SK-N-SH treated with all-trans-retinoic acid at 6 μM for 48 hours (cell line): ENCODE data around the gene PAFAH1B2.

Source experiments
- ARNTL ChIP-seq: fragments of 450-650 bp; formaldehyde crosslinking; IDR thresholded peaks from 2 replicates; pipeline ENCODE4 v1.5.0; 2020; ENCODE audit warnings: low read depth, mild to moderate bottlenecking, moderate library complexity, borderline replicate concordance
- CREB5 ChIP-seq: fragments of 250-450 bp; sonication (Bioruptor Pico); IDR thresholded peaks from 2 replicates; pipeline ENCODE4 v1.5.1; 2020; ENCODE audit warnings: low read depth, mild to moderate bottlenecking, moderate library complexity
- ESRRG ChIP-seq: fragments of 250-450 bp; sonication (Bioruptor Pico); IDR thresholded peaks from 2 replicates; pipeline ENCODE4 v1.6.1; 2021; ENCODE audit warnings: mild to moderate bottlenecking
- POU6F1 ChIP-seq: fragments of 250-450 bp; sonication (Bioruptor Pico); IDR thresholded peaks from 2 replicates; pipeline ENCODE4 v1.8.0; 2021; ENCODE audit warnings: low read depth, mild to moderate bottlenecking, moderate library complexity, borderline replicate concordance
- SNAI2 ChIP-seq: fragments of 250-450 bp; sonication (Bioruptor Pico); IDR thresholded peaks from 2 replicates; pipeline ENCODE4 v1.5.0; 2020; ENCODE audit warnings: mild to moderate bottlenecking, moderate library complexity
- TCF4 ChIP-seq: fragments of 250-450 bp; sonication (Bioruptor Pico); IDR thresholded peaks from 2 replicates; pipeline ENCODE4 v1.8.0; 2021; ENCODE audit warnings: mild to moderate bottlenecking, moderate library complexity, borderline replicate concordance
- ZNF70 ChIP-seq: fragments of 450-650 bp; formaldehyde crosslinking; IDR thresholded peaks from 2 replicates; pipeline ENCODE4 v1.5.0; 2020; ENCODE audit warnings: mild to moderate bottlenecking, moderate library complexity

GRCh38 chr11:117192401-117192875, 48.4 kb downstream of the PAFAH1B2 start:
- TF ChIP-seq ARNTL (CRISPR knock-in tag), result no peak
- no peak for TF ChIP-seq ESRRG (CRISPR knock-in tag)
- TF ChIP-seq CREB5 (CRISPR knock-in tag), result no peak
- no peak for TF ChIP-seq SNAI2
- no peak for TF ChIP-seq POU6F1
- TF ChIP-seq ZNF70, result no peak
- no peak for TF ChIP-seq TCF4 (CRISPR knock-in tag)
